ENCODE measurements around the gene GPR63.
A peak's percentile ranks its signal among the peaks of the same experiment; 100 is the strongest.

Gene GPR63, protein sequence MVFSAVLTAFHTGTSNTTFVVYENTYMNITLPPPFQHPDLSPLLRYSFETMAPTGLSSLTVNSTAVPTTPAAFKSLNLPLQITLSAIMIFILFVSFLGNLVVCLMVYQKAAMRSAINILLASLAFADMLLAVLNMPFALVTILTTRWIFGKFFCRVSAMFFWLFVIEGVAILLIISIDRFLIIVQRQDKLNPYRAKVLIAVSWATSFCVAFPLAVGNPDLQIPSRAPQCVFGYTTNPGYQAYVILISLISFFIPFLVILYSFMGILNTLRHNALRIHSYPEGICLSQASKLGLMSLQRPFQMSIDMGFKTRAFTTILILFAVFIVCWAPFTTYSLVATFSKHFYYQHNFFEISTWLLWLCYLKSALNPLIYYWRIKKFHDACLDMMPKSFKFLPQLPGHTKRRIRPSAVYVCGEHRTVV

DNA sequence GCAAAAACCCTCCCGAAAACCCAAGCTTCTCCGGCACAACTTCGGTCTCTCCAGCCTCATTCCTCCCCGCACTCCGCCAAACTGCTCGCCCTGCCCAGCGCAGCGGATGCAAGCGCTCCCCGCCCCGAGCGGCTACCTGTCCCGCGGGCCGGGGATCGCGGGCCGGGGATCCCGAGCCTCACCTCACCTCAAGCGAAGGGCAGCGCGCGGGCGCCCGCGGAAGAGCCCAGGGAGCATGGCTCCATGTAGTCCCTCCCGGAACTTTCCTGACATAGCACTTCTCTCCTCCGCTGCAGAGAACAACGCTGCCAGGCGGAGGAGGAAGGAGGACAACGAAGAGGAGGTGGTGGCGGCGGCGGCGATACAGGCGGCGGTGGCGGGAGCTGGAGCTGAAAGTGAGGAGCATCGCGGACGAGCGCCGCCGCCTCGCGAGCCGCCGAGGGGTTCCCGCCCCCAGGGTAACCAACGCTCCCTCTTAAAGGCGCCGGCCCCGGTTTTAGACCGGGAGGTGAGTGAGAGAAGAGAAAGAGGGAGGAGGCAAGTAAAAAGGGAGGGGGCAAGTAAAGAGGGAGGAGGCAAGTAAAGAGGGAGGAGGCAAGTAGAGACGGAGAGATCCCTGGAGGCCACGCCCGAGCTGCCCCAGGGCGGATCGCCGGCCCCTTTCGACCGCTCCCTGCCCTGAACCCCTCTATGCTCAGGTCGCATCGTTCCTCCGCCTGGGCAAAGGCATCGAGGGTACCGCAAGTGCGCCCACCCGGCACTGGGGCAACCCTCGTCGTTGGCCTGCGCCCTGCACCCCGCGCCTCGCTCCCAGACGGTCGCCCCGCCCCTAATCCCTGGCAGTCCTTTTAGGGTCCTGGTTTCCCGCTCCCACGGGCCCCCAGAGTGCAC, at the start of gene GPR63:
TSS of gene GPR63 (minus strand) at position 397 of the 891 bp plus-strand sequence. CDS start 37,746 bp downstream, outside the sequence.
- peak; percentile 65 for DNase-seq

DNA sequence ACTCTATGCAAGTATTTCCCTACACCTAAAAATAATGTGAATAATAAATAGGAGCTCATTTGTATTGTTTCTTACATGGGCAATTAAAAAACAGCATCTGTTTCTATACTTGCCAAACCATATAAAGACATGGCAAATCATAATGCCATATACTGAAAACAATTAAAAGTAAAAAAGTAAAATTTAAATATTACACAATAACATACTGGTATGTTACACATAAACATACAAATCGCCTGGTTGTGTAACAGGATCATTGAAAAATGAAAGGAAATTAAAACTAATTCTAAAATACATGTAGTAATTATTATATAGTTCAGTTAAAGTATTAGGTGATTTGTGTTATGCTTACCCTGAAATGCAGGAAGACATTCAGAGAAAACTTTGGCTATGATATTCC, 49.2 kb upstream of the GPR63 start:
- no peak for DNase-seq

DNA sequence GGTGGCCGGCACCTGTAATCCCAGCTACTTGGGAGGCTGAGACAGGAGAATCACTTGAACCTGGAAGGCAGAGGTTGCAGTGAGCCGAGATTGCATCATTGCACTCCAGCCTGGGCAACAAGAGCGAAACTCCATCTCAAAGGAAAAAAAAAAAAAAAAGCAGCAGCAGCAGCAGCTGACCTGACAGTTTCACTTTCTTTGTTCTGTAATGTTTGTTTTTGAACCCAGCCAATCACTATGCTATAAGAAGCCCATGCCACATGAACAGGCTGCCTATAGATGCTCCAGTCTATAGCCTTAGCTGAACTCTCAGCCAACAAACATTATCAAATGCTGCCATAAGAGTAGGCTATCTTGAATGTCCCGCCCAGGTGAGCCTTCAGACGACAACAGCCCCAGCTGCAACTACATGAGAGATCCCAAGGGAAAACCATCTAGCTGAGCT, 47.9 kb upstream of the GPR63 start:
- peak; percentile 71 for DNase-seq

DNA sequence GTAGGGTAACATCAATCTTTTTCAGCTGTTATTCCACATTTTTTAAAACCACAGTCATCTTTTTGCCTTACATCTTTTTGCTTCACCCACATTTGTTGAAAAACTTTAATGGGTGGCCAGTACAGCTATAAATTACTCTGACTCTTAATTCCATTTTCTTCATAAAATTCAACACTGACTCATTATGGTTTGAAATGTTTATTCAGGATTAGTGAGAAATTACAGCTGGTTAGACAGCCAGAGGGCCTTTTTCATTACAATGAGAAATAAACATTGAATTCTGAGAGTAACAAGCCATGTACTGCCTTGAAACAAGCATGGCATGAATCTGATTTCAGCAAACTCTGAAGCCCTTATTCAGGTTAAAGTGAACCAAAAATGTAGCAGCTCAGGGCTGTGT, 40.9 kb upstream of the GPR63 start:
- no peak for DNase-seq

DNA sequence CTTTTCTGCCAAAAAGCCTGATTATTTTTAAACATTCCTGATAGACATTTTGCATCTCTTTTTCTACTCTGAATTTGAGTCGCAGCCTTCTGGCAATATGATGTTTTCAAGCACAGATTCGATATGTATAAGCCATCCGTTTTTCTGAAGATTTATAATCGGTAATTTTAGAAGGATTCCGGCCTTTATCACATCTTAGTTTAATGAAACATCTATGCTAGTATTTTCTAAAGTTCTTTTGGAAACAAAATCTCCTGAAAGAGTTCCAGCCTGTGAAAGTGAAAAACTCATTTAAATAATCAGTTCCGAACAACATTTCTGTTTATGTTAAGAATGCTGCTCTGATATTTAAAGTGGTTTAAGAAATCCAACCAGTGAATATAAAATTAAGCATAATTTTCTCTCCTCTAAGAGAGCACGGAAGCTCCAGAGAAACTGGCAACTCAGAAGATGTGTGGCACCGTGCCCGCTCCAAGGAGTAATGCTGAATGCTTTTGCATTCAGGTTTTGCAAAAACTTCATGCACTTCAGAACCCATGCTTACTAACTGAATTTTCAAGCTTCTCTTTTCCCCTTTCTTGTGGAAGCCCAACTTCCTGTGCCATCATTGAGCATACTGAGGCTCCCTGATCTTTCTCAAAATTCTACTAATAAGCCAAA, 39.7 kb upstream of the GPR63 start:
- DNase-seq, result no peak

DNA sequence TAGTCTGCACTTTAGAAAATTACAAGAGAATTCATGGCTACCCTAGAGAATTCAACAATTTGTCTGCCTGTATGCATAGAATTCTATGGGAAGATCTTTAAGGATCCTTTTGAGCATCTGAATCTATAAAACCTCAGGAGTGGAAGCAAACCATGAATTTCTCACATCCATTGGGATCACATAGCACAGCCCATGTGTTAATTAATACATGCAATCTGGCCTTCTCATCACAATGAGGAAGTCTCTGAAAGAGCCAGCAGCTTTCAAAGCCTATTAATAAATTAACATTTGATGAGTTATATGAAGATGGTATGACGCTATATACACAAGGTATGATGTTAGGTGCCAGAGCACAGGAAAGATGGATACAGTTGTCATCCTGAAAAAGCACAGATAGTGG, 35.7 kb upstream of the GPR63 start:
- DNase-seq, result no peak

DNA sequence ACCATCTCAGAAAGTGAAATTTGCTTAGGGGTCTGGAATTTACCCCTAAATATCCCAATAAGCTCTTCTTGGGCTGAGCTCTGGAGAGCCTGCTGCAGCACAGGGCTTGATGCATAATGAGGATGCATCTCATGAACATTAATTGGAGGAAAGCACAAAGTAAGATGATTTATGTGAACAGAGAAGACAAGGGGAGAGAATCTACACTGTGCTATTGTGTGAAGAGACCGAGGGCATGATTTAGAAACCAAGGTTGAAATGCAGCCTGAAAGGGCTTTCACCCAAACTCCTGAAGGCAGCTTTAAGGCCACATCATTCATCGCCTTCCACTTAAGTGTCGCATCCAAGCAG, 27.8 kb upstream of the GPR63 start:
- no peak for DNase-seq

DNA sequence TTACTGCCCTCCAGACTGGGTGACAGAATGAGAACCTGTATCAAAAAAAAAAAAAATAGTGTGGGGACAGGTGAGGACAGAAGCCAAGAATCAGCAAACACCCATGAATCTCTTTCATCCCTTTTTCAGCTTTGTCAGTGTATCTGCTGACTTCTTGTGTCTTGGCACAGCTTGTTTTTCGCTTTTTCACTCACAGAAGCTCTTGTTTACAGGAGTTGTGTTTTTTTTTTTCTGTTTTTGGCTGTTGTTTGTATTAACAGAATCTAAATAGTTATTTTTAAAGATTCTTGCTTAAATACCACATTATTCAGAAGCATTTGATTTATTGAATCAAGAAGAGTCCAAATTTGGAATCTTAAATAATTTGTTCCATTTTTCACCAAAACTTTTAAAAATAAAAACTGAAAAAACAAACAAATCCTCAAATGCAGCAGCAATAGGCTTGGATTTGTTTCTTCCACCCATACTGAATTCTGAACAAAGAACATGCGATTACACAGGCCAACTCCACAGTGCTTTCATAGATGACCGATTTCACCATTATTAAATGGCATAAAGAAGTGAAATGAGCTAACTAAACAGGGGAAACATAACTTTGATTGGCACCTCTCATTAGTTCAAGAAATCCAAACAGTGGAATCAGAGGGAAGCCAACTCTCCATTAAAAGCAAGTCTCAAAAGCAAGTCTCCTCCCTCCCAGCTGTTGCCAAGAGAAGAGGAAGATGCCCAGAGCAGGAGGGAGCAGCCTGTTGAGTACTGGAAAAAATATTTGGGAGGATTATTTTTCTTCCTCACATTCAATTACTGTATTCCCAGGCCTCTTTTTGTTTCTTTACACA, 27.2 kb upstream of the GPR63 start:
- DNase-seq, result no peak

DNA sequence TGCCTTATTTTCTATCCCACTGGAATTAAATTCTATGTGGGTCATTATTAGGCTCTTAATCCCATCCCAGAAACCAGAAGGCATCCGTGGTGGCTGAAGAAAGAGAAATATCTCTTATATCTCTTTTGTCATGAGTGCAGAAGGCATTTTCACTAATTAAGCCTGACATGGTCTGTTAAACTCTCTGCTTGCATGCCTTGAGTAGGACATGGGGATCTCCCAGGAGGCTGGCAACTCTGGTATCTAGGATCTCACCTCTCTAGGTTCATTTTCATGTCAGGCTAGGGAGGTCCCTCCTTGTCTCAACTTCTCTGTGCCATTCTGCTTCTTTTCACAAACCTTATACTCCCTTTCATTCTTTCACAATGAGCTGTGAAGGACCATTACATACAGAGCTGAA, 25.3 kb upstream of the GPR63 start:
- DNase-seq, result no peak

DNA sequence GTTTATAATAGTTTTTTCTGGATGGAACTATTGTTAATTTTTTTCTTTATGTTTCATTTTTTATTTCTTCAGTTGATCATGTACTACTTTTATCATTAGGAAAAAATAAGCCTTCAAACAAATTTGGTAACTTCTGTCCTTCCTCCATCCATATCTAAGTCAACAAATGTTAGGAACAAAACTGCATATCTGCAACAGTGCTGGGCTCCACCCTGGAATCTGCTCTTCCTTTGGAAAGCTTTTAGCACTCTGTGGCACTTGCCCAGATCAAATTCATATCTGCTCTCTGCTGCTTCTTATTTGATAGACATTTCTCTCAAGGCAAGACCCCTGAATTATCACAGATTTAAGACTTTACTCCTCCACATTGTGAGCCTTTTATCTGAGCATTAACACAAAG, 24.3 kb upstream of the GPR63 start:
- no peak for DNase-seq

DNA sequence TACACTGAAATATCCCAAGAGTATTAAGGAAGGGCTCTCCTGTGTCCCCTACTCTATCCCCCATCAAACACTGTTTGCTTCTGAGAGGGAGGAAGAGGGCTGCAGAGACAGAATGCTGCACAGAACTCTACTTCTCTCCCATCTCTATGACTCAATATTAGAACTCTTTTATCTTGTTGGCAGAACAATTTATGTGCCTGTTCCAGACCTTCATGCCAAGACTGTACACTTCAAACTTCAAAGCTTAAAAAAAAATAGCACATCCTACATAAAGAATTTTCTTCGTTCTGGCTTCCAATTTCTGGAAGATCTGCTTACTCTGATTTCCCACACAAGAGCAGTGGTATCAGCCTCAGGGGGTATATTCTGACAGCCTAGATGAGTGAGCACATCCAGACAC, 19.6 kb upstream of the GPR63 start:
- no peak for DNase-seq

DNA sequence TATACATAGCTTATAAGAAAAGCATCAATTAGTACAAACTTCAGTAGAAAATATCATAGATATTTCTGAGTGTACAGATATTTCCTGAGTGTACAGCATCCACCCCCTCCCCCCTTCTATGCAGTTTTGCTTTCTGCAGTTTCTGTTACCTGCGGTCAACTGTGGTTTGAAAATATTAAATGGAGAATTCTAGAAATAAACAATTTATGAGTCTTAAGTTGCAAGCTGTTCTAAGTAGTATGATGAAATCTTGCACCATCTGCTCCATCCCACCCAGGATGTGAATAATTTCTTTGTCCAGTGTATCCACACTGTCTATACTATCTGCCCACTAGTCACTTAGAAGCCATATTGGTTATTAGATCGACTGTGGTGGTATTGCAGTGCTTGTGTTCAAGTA, 15.8 kb upstream of the GPR63 start:
- DNase-seq, result no peak

DNA sequence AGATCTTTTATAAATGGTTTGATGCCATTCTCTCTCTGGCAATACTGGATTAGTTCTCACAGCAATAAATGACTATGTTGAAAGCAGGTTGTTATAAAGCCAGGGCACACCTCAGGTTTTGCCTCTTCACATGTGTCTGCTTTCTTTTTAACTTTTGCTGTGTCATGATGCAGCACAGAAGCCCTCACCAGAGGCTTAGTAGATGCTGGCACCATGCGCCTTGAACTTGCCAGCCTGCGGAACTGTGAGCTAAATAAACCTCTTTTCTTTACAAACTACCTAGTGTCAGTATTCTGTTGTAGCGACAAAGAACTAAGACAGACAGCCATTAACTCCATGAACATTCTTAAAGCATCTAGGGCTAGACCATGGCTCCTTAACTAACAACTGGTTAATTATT, 15.3 kb upstream of the GPR63 start:
- DNase-seq, result no peak

DNA sequence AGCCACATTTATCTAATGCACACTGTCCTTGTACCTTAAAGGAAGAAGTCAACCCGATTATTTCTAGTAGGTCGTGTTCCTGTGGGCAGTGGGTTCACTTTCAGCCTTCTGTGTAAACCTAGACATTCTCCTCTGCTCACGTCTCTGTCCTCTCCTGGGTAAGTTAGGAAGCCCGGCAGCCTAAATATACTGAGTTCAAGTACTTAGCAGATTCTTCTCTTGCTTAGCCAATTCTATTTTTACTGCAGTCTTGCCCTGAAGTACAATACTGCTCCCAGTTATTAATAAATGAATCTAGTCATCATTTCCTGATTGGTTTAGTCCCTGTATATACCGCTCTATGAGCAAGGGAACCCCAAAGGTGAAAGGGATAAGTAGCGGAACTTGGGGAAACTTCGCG, 14.6 kb upstream of the GPR63 start:
- DNase-seq, result no peak

DNA sequence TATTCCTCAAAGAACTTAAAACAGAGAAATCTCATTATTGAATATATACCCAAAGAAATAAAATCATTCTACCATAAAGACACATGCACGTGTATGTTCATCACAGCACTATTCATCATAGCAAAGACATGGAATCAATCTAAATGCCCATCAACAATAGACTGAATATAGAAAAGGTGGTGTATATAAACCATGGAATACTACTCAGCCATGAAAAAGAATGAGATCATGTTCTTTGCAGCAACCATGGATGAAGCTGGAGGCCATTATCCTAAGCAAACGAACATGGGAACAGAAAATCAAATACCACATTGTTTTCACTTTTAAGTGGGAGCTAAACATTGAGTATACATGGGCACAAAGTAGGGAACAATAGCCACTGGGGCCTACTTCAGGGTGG, 12.3 kb upstream of the GPR63 start:
- DNase-seq, result no peak

DNA sequence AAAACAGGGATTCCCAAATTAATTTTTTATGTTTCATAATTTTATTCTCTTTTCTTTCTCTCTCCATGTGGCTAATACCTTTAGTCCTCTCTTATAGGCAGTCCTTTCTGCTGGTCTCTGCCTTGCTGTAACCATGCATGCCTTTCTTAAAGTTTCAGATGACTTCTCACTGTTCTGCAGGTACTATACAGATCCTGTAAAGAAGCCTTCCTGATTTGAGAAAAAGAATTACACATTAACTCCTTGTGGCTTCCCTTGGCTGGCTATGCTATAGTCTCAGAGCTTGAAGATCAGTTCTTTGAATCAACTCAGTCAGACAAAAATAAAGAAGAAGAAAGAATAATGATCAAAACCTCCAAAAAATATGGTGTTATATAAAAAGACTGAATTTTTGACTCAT, 7.3 kb upstream of the GPR63 start:
- DNase-seq, result no peak

DNA sequence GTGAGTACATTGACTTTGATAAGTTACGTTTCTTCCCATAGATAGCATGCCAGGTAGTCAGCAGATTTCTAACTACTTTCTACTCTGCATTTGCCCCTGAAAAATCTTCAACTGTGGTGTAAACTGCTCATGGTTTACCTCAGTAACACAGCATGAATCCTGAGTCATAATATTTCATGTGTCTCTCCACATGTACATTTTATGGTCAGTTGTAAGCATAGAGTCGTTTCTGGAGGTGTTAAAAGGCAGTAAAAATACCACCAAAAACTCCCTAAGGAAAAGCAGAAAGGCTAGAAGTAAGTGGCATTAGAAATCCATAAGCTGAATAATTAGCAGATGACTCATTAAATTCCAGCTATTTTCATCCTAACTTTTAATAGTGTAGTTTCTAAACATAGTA, 4.1 kb upstream of the GPR63 start:
- DNase-seq, result no peak

DNA sequence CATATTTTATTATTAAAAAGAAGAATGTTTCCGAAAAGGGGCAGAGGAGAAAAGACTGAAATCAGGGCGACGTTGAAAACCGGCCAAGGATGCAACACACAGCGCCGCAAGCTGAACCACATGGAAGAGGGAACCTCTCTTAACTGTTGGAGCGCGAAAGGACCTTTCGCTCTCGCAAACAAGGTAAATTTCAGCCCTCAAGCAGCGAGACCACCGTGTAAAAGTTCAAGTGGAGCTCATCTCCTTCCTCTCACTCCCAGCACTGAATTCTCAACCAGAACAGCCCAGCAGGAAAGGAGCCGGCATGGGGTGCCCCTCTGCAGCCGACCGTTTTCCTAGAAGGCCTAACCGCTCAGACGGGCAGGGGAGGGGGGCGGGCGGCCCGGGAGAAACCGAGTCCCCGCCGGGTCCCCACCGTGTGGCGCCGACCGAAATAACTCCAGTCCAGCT, 621 bp downstream of the GPR63 start:
- peak; percentile 26 for DNase-seq

DNA sequence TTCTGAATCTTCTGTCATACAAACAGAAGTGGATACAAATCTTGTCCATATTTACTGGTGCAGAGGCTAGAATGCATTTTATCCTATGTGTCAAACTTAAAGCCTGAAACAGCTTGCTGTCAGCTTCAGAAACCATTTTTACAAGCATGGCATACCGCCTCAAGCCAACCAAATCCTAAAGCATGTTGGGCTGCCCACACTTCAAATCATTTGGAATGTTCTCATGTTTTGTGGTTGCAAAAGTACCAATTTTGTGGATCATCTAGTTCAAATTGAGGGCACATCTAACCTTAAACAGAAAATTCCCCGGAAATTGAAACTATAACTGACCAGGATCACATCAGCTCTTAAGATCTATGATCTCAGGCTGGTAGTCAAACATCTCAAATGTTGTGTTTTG, 3.2 kb downstream of the GPR63 start:
- no peak for DNase-seq

DNA sequence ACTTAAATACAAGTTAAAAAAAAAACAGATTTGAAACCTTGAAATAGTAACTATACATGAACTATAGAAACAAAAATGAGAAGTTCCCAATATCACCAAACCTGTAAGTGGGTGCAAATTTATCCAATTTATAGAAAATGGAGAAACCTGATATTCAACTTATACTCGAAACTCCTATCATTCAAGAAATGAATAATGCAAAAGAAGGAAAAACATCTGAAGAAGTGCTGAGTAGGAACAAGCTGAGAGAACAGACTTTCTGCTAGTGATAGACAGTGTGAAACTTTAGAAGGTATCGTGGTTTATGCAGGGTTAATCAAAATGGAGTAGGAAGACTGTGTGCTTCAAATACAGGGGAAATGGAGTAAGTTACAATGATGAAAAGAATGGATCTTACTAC, 4.5 kb downstream of the GPR63 start:
- DNase-seq, result no peak

DNA sequence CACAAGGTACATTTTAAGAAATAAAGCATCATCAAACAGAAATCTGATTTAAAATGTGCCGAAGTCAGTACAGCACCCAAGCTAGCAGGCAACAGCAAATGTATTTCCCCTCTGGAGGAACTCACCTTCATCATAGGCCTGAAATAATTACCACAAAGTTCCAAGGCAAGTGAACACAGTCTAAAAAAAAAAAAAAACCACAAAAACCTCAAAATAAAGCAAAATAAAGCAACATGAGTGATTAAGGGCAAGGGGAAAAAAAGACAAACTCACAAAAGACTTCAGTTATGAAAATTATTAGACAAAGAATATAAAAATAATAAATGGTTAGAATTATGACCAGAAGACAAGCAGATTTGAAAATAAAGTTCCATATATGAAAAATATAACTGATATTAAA, 10.4 kb downstream of the GPR63 start:
- DNase-seq, result no peak

DNA sequence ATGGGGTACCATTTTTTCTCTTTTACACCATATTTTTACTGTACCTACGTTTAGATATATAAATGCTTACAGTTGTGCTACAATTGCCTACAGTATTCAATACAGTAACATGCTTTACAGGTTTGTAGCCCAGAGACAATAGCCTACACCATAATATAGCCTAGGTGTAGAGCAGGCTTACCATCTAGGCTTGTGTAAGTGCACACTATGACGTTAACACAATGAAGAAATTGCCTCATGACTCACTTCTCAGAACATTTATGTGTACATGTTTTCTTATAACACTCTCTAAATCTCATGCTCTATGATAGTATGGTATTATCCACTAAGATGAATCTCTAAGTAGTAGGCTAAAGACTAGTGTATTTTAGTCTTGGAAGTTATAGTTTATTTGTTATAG, 13.5 kb downstream of the GPR63 start:
- no peak for DNase-seq

DNA sequence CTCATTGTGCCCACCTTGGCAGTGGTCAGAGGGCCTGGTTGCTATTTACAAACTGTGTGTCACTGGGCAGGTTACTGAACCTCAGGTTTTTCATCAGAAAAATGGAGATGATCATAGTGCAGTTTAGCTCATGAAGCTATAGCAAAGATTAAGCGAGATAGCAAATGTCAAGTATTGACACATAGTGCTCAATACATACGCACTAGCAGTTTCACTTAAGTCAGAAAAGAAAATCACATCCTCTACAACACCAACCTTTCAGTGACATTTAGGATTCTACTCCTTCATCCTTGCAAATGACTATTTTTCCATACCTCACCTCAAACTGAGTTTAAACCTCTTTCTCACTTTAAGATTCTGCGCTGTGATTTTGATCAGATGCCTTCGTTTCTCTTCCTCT, 16.2 kb downstream of the GPR63 start:
- no peak for DNase-seq

Measured in NCI-H1436 (cell line).